ENCODE data around the gene SERPINE2.
"Not testable (repeated sequence)": the region's sequence is repeated elsewhere in the genome, so short reads cannot be mapped to it uniquely, and the experiment has no call there.

The SERPINE2 gene

DNA sequence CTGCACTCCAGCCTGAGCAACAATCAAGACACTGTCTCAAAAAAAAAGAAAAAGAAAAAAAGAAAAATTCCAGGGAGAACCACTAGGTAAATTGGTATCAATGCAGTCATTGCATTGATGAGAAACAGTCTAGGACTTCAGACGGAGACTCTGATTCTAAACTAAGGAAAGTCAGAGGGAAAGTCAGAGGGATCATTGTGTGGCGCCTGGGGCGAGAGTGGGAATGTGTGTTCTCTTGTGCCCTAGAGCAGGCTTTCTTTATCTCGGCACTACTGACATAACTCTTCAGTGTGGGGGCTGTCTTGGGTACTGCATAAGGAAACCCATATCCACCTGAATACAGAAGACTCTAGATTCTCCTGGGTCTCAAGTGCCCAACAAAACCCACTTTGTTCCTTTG lies 24.8 kb downstream of the SERPINE2 start:
- DNase-seq (ENCODE audit: low spot score) = no peak

DNA sequence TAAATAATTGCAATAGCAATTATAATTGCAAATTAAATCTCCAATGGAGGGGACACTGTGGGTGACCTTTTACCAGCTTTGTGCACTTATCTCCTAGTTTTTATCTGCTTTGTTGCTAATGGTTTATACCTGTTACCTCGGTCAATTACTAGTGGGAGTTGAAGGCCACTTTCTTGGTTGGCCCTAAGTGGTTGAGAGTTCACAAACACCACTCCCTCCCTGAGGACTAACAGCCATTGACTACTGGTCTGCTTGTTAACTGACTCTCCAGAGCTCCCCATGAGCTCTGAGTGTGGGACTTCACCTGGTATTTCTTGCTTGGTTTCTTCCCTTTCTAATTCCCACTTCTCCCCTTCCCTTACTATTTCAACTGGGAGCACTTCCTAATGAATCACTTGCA lies 27.2 kb downstream of the SERPINE2 start:
- DNase-seq (ENCODE audit: low spot score) = no peak

DNA sequence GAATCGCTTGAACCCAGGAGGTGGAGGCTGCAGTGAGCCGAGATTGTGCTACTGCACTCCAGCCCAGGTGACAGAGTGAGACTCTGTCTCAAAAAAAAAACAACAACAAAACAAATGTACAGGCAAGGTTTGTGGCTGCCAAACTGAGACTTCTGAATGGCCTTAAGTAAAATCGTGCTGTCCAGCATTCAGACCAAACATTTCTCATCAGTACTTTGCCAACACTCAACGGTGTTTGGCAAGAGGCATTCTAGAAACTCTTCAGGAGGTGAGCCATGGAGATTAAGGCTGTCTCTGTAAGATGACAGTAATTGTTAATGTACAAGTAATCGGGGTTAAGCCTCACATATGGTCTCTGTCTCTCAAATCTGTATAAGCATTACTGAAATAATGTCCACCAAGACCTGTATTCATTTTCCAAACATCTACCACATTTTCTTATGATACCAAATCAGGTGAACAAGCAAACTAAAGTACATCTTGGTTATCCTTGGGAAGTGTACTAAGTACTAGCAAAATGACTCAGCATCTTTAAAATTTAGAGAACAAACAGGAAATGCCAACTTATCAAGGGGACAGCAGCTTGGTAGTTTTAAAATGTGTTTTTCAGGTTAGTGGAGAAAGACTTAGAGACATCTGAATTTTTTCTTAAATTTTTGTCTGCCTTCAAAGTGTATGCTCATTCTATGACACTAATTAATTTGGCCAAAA lies 29.3 kb downstream of the SERPINE2 start:
- no peak for DNase-seq (ENCODE audit: low spot score)

DNA sequence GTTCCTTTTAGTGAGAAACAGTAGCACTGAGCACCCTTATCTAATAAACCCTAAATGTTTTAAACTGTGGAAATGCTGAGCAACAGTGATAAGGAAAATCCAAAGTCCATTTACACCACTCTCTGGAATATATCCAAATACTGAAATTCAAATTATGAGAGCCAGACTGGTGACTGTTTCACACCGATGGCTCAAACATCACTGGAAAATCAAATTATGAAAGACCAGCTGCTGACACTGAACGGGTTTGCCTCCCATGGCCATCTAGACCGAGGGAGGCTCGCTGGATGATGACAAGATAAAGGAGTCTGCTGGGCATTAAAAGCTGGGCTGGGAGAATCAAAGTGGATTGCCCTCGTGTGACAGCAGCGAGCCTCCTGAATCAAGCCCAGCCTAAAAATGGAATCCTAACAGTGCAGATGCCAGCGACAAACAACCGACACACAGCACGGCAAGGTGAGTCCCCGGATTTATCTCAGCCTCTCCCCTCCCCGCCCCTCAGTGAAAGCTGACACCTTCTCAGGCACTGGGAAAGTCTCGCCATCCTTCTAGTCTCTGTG lies 30.3 kb downstream of the SERPINE2 start:
- no peak for DNase-seq (ENCODE audit: low spot score)

DNA sequence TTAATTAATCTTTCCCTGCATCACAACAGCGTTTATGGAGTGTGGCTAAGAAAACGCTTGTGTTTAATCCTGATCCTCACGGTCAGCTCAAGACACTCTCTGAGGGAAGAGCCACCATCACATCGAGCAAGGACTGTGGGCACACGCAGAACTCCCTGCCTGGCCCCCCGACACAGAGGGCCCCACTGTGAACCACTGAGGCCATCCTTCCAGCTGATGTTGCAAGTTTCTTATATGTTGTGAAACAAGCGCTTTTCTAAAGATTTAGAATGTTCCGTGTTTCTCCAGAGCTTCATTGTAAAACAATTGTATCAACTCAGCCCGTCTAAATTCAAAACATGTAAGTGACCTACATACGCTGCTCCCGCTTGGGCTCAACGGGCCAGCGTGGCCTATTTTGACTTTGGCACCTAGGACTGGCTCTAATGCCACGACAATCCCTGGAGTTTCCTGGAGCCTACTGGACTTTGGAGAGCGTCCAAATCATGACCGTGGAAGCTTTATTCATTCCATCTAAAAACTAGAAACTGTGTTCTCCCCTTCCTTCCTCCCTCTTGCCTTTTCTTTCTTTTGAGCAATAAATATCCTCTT lies 34.9 kb downstream of the SERPINE2 start:
- DNase-seq (ENCODE audit: low spot score) = no peak

DNA sequence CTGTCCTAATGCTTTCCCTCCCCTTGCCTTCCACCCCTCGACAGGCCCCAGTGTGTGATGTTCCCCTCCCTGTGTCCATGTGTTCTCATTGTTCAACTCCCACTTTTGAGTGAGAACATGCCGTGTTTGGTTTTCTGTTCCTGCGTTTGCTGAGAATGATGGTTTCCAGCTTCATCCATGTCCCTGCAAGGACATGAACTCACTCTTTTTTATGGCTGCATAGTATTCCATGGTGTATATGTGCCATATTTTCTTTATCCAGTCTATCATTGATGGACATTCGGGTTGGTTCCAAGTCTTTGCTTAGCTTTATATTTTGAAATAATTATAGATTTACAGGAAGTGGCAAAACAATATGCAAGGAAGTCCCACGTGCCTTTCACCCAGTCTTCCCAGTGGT lies 38.4 kb downstream of the SERPINE2 start:
- DNase-seq (ENCODE audit: low spot score) = not testable (repeated sequence)

DNA sequence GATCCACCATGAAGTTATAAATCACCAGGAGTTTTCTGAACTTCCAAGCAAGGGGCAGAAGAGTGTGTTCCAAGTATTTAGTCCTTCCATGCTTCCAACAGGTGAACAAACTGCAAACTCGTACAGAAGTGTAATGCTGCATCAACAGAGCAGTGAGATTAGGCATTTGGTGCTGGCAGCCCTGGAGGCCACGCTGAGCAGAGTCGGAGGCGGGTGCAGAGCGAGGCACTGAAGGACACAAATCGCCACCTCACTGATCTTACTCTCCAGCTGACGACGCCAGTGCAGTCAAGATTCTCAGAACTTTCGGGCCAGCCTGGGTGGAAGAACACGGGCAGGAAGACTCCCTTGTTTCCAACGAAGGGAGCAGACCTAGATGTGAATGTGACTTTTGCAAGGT lies 39.2 kb downstream of the SERPINE2 start:
- DNase-seq (ENCODE audit: low spot score) = no peak

DNA sequence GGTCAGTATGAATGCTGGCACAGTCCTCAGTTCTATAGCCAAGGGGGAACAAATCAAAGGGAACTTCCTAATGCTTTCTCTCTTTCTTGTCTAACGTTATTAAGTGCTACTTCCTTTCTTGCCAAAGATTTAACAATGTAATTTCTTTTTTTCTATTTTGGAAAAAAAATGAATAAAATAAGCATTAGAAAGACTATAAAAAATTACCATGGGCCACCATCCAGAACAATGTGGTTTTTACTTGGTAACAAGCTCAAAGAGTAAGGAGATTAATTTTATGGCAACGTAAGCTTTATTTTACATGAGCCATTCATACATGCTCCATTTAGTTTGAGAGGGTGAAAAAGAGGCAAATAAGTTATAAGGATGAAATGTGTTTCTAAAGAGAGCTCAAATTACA lies 40.1 kb downstream of the SERPINE2 start:
- DNase-seq (ENCODE audit: low spot score) = no peak

DNA sequence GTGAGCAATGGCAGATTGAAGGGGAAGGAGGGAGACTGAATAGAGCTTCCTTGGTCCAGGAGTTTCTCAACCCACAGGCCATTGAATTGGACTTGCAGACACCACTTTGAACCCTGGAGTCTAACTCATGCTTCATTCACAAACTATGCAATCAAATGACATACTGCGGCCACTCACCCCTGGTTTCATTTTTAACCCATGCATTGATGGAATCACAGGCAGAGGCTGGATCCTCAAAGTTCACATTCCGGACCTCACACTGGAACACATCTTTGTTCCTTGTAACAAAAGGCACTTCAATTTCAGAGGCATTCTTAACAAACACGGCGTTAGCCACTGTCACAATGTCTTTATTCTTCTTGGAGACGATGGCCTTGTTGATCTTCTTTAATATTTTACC lies 41.1 kb downstream of the SERPINE2 start:
- peak; percentile 61 for DNase-seq (ENCODE audit: low spot score)

DNA sequence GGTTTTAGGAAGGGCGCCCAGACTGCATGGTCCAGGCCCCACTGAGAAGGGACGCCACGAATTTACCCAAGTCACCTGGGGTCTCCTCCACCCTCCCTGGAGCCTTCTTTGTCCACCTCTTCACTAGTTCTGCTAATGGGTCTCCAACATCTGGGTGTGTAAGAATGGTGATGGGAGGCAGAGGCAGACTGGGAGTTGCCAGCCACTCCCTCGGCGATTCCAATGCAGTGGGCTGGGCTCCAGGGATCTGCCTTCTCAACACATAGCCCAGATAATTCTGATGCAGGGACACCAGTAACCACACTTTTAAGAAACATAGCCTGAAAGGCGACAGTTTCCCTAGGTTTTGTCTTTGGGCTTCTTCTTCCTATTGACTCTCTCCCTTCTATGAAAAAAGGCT lies 42.7 kb downstream of the SERPINE2 start:
- no peak for DNase-seq (ENCODE audit: low spot score)

DNA sequence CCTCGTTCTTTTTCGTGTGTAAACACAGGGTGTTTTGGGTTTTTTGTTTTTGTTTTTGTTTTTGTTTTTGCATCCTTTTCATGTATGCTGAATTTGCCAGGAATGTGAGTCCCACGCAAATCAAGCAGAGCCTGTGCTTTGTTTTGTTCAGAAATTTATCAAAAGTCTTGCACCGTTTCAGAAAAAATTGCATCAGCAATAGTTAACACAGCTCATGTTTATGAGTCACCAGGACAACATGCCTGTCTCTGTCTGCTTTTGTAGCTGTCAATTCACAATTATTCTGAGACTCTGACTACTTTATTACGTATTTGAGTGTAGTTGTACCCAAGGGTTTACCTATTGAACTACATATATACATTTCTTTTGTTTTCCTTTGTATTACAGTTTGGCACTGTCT lies 43.5 kb downstream of the SERPINE2 start:
- no peak for DNase-seq (ENCODE audit: low spot score)

DNA sequence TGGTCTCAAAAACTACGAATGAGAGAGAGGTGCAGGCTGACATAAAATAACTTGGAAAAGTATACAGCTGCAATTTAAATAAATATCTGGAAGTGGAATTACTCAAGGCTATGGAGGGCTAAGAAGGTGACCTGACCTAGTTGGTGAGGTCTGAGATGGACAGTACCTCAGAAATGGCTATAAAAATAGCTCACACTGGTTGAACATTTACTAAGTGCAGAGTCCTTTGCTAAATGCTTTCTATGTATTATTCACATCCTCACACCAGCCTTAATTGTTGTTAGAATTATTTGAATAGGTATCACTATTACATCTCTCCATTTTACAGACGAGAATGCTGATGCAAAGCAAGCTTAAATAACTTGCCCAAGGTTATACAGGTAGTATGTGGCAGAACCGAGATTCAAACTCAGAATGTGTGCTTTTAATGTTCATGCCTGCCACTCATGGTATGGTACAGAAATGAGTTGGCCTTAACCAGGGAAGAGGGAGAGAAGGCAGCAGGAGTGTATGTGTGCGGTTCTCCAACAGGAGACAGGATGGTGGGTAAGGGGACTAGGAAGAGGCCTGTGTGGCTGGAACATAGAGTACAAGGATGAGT lies 44.4 kb downstream of the SERPINE2 start:
- no peak for DNase-seq (ENCODE audit: low spot score)

DNA sequence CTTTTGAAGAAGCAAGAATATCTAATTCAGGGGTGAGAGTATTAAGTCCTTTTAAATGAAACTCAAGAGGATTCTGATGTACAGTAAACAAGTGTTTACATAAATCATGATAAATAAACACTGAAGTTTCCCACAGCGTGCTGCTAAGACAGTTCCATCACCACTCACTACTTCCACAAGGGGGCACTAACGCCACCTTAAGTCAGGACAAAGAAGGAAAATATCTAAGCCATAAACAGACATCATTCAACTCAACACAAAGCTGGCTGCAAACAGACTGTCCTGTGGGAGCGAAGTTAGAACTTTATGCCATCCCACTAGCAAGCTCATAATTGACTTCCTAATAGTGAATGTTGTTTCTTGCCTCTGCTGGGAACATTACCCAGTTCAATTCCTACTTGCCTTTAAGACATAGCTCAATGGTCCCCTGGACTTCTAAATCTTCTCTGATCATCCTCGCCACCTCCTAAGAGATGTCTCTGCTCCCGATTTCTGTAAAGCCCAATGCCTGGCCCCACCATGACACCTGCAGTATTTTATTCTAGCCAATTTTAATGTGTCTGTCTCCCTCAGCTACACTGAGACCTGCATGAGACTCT lies 45.4 kb downstream of the SERPINE2 start:
- DNase-seq (ENCODE audit: low spot score) = peak; percentile 70

DNA sequence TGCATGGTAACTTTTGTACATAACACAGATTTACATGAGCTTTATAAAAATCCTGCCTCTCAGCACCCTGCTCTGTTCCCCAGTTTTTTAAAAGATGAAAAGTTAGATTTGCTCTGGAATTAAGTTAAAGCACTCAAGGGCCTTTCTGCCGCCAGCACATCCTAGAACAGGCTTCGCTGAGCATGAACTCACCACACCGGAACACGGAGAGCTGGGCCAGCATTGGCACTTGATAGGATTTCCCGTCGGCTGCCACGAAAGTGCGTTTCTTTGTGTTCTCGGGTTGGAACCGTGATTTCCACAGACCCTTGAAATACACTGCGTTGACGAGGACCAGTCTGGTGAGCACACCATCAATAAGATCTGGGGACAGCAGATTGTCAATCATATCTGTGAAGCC lies 47.5 kb downstream of the SERPINE2 start:
- no peak for DNase-seq (ENCODE audit: low spot score)

DNA sequence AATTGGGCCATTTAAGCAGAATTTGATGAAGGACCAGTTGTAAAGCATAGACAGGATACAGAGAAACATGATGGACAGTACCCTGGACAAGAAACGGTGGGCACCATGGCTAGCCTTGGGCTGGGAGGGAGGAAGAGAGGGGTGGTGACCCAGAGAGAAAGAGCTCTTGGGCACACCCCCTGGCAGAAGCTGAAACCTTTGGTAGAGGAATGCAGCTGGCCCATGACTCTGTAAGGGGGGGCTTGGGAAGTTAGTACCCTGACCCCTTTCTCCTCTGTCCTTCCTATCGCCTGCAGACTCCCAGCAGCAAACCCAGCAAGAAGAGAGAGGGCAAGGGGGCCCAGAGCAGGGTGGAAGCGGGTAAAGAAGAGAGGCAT lies 49.2 kb downstream of the SERPINE2 start:
- DNase-seq (ENCODE audit: low spot score) = no peak

DNA sequence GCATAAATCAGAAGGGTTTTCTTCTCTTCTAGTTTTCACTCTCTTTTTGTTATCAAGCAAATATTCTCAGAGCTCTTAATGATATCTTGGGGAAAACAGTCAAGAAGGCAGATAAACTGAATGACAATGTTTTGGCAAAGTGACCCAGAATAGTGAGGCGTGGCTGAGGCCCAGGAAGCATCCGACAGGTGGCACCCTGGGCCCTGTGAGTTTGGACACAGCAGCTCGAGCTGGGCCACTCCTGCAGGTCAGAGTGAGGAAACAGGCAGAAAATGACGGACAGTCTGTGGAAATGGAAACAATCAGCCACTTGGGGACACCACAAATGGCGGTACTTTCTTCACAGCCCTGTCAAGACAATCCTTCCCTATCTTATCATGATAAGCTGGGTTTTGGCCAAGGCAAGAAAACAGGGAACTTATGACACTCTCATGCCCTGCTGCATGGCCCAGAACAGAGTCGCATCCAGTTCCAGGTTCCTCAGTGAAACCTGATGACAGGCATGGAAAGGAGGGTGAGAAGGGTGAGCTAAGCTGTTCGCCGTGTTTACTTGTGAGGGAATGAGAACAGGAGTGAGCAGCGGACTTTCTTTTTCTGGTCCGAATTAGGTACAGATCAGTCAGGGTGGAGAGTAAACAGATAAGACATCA lies 49.8 kb downstream of the SERPINE2 start:
- no peak for DNase-seq (ENCODE audit: low spot score)

DNA sequence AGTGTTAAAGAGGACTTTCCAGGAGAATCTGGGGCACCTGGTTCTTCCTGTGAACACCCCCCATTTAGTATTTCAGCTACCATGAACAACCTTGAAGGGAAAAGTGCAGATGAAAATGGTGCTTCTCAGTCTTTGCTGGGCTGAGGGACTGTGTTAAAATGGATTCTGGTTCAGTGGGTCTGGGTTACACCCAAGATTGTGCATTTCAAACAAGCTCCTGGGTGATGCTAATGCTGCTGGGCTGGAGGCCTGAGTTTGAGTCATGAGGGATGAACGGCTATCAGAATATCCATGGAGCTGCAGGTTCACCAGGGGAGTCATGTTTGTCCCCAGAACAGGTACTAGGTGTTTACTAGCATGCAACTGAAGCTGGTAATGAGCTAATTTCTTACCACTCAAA lies 57.8 kb downstream of the SERPINE2 start:
- no peak for DNase-seq (ENCODE audit: low spot score)

DNA sequence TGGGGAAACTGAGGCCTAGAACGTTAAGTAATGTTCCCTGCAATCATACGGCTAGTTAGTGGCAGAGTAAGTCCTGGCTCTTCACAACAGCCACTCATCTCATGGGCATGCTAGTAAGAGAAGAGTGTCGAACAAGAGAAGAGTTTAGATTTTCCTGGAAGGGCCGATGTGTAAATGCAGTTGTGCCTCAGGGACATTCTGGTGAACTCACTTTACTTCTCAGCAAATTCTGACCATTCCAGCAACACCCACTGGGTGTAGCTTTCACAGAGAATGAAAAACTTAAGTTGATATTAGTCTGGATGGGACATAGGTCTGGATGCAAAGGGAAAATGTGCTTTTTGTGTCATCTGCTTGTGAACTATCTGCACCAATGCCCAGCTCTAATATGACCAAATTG lies 58.3 kb downstream of the SERPINE2 start:
- no peak for DNase-seq (ENCODE audit: low spot score)

DNA sequence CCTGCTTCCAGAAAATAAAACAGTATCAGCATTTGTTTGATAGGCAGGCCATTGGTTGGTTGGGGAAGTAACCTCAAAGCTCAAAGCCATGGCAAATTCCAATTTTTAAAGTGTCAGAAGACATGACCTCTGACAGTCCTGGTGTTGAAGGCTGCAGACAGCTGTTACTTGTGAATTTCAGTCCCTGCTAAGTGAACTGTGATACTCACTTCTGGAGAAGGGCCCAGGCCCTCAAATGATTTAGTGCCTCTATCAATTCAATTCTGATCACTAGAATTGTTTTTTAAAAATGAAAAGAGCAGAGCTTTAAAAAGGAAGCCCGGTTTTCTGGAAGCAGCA lies 58.7 kb downstream of the SERPINE2 start:
- no peak for DNase-seq (ENCODE audit: low spot score)

DNA sequence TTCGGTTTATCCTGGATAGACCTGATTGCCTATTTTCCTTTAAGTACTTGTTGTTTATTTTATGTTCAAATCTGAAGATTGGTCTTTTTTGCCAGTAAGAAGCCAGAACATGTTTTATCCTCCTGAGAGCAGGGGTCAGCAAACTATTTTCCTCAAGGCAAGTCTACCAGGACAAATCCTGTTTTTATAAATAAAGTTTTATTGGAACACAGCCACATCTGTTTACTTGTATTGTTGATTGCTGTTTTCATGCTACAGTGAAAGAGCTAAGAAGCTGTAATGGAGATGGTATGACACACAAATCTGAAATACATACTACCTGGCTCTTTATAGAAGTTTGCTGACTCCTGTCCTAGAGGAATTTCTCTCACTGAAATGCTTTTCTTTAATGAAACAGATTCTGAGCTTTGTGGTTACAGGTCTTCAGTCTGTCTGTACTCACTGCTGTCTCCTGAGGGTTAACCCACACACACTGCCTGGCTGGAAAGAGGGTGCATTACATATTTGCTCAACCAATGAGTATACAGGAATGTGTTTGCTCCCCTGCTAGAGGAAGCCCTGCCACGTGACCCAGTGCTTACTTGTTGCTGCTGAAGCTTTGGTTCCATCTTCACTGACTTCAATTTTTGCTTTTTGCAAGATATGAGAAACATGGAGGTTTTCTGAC lies 59.2 kb downstream of the SERPINE2 start:
- DNase-seq (ENCODE audit: low spot score) = no peak

DNA sequence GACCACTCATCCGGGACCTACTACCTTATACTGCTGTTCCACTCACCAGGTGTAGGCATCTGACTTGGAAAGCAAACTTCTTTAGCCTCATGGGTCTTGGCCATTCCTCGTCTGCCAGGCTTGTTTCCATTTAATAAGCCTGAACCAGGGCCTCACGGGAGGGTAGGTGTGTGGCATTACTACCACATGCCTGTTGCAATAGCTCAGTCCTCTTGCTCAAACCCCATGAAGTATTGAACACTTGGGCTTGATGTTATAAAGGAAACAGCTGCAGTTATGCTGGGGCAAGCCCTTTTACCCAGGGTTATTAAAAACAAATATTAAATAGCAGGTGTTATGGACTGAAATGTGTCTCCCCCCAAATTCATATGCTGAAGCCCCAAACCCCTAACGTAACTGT lies 60.6 kb downstream of the SERPINE2 start:
- DNase-seq (ENCODE audit: low spot score) = no peak

DNA sequence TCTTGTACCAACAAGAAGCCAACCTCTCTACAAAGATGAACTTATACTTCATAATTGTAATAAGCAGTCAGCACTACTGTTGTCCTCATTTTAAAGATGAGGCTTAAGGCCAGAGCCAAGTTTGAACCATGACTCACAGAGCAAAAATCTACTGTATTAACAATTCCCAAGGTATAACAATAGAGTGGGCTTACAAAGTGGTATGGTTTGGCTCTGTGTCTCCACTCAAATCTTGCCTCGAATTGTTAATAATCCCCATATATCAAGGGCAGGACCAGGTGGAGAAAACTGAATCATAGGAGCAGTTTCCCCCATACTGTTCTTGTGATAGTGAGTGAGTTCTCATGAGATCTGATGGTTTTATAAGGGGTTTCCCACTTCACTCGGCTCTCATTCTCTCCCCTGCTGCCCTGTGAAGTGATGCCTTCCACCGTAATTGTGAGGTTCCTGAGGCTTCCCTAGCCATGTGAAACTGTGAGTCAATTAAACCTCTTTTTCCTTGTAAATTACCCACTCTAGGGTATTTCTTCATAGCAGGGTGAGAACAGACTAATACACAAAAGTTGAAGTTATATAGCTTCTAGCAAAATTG lies 62.4 kb downstream of the SERPINE2 start:
- DNase-seq (ENCODE audit: low spot score) = no peak

All from AG08396 (cell line).